GM13976 (cell line): ENCODE data around the gene ZSCAN10.

Experiments used
- DNase-seq: peaks from one replicate; pipeline ENCODE4 v3.0.0; 2012; ENCODE audit warnings: low spot score
- in situ Hi-C: fragments of 300-500 bp; cut with MboI; formaldehyde crosslinking; loops from one replicate; pipeline ENCODE4 v1.12.0; 2022; ENCODE audit warnings: low sequenced_read_pairs, mixed read lengths, inconsistent platforms; ENCODE audit not compliant: unreplicated experiment
- TF ChIP-seq, protein P1 (sequence below): IDR thresholded peaks from 2 replicates; pipeline ENCODE4 v1.5.1; 2012; ENCODE audit warnings: borderline replicate concordance, mild to moderate bottlenecking; ENCODE audit not compliant: insufficient read depth; ENCODE audit errors: extremely low read depth, missing control alignments, control extremely low read depth

The ZSCAN10 gene

DNA sequence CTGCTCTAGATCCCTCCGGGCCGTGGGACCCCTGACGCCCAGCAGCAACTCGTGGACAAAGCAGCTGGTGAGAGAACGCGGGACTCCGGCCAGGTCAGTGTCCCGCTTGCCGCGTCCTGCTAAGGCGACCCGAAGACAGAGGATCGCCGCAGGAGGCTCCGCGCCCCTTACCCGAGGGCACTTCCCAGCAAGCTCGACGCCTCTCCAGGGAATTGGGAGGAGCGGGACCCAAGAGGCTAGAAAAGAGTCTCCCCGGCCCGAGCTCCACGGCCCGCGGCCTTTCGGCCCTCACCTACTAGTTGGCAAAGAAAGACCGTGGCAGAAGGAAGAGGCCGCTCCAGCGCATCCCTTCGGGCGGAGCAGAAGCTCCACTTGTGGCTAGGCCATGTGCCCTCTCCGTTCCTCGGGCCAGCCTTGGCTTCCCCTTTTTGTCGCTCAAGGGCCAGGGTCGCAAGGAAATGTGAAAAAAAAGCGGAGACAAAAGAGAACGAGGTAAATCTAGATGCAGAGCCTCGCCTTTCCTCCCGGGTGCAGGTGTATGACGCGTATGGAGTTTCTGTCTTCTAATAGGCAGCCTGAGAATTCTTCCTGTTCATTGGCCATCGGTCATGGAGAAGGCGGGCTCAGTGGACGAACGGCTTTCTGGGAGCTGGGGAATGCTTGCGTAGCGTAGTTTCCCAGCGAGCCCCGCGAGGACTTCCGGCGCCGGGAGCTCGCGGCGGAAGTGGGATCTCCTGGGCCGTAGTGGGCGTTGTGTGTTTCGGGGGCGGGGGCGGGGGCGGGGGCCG lies 35.4 kb upstream of the ZSCAN10 start, which contains the start of gene ZNF213:
Gene ZNF213 (plus strand): TSS at position 692 of the 788 bp plus-strand sequence. CDS start 2,252 bp downstream, outside the sequence.
- TF ChIP-seq, protein P1, sequence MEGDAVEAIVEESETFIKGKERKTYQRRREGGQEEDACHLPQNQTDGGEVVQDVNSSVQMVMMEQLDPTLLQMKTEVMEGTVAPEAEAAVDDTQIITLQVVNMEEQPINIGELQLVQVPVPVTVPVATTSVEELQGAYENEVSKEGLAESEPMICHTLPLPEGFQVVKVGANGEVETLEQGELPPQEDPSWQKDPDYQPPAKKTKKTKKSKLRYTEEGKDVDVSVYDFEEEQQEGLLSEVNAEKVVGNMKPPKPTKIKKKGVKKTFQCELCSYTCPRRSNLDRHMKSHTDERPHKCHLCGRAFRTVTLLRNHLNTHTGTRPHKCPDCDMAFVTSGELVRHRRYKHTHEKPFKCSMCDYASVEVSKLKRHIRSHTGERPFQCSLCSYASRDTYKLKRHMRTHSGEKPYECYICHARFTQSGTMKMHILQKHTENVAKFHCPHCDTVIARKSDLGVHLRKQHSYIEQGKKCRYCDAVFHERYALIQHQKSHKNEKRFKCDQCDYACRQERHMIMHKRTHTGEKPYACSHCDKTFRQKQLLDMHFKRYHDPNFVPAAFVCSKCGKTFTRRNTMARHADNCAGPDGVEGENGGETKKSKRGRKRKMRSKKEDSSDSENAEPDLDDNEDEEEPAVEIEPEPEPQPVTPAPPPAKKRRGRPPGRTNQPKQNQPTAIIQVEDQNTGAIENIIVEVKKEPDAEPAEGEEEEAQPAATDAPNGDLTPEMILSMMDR: no peak
- in situ Hi-C loops: no loop called here
- DNase-seq: peak; percentile 95

DNA sequence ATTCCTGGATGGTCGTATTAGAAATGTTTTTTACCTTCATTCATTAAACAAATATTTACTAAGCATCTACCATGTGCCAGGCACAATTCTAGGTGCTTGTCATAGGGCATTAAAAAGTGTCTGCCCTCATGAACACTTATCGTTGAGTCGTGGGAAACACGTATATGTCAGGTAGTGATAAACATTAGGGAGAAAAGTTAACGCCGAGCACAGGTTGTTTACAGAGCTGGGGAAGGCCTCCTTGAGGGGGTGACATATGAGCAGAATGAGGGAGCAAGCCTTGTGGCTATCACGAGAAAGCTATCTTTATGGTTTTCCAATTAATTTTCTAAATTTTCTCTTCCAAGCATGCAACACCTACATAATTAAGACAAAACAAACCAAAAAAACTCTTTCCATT lies 34.8 kb upstream of the ZSCAN10 start:
- DNase-seq: no peak
- in situ Hi-C loops: no loop called here
- TF ChIP-seq, protein P1: no peak

GRCh38 chr16:3131755-3132377 lies 32.8 kb upstream of the ZSCAN10 start:
- TF ChIP-seq, protein P1: peak; percentile 69
- in situ Hi-C loops: no loop called here
- no peak for DNase-seq

DNA sequence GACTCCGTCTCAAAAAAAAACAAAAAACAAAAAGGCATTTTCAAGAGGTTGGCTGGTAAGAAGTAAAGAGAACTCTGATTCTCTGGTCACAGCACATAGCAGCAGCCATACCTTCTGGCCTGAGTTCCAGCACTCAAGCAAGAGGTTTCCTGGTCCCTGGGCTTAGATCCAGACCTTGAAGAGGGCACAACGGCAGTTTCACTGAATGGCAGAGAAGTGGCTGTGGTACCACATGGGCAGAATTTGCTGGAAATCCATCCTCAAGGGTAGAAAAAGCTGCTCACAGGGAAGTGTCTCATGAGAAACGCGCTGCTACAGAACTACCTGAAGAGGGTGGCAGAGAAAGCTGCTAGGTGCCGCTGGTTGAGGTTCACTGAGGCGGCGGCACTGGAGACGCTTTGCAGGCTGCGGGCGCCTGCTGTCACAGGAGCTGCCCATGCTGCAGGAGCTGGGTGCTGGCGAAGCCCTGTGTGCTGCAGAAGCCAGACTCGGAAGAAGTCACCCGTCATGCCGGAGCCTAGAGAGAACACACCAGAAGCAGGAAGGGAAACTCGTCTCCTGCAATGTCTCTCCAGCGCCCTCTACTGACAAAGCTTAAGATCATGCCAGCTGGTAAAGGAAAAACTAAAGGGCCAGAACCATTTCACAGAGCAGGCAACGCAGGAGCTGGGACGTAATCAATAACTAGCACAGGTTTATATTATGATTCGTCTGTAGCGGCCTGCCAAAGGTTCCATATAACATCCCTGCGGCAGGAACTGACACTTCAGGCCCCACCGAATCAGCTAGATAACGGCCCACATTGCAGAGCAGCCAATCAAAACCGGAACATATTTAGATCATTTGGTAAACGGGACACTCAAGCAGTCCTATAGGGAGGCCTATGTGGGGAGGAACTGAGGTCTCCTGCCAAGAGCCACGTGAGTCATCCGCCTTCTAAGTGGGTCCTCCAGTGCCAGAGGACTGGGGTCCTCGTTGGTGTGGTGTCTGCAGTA lies 30.3 kb upstream of the ZSCAN10 start:
- in situ Hi-C loops: loop anchor here (10.0 kb wide), 1 partner anchor 65 kb away; the partner anchor contains the start of gene IL32
- TF ChIP-seq, protein P1: peak; percentile 76
- peak; percentile 74 for DNase-seq

- in situ Hi-C loops: loop anchor here (10.0 kb wide), 1 partner anchor 63 kb away; the partner anchor contains the start of gene IL32
- TF ChIP-seq, protein P1: no peak
These were observed 28.7 kb upstream of the ZSCAN10 start for GRCh38 chr16:3127745-3128144.

More at GRCh38 chr16:3127745-3128144, 28.7 kb upstream of the ZSCAN10 start:
- no peak for DNase-seq
